Testis (tissue), 3 donors: ENCODE results near the gene GUCY2D. TPM values are rescaled to one million over a fixed set of nuclear protein-coding genes. Genes with fewer than 3 reads are reported as not detected.

ENCODE experiments used
- DNase-seq: peaks from one replicate; pipeline ENCODE4 v3.0.0-alpha.2; 2019
- H3K27ac ChIP-seq, 2 donors: fragments of 200-600 bp; sonication (generic); one replicate each; pipeline ENCODE4 v1.5.1; 2019
- H3K27me3 ChIP-seq: fragments of 200-600 bp; sonication (generic); one replicate; pipeline ENCODE4 v1.5.1; 2019
- H3K36me3 ChIP-seq: fragments of 200-600 bp; sonication (generic); one replicate; pipeline ENCODE4 v1.5.1; 2017; ENCODE audit warnings: low read depth; ENCODE audit errors: missing control alignments
- H3K4me1 ChIP-seq: fragments of 200-600 bp; sonication (generic); one replicate; pipeline ENCODE4 v1.5.1; 2019
- H3K4me3 ChIP-seq, 2 donors: fragments of 200-600 bp; sonication (generic); one replicate each; pipeline ENCODE4 v1.5.1; 2017 to 2019
- H3K9me3 ChIP-seq: fragments of 200-600 bp; sonication (generic); one replicate; pipeline ENCODE4 v1.5.1; 2017
- POLR2A ChIP-seq: fragments of 450-650 bp; IDR thresholded peaks from one replicate; pipeline ENCODE4 v1.6.1; 2017; ENCODE audit warnings: antibody characterized with exemption, mild to moderate bottlenecking, moderate library complexity
- WGBS, 2 donors: methylation state at CpG; one replicate each; pipeline ENCODE4 v1.1.5; 2018; 5-methylcytosine and 5-hydroxymethylcytosine counted together
- intact Hi-C: fragments of 100-400 bp; cut with DNase I; formaldehyde crosslinking; loops from one replicate; pipeline ENCODE4 v1.15.1; 2023; ENCODE audit warnings: low total_unique reads
- polyA plus RNA-seq: library from polyadenylated mRNA; stranded (reverse); fragments of 350-450 nt; fragmentation: Illumina TruSeq; extraction: RNeasy Lipid Tissue Mini Kit (QIAGEN cat#74804); gene quantifications from one replicate; pipeline ENCODE4 v1.2.3, GENCODE V29; 2014; ENCODE audit warnings: low read depth, low replicate concordance; ENCODE audit not compliant: insufficient read depth
- total RNA-seq, 2 donors: library from RNA; depleted of rRNA; stranded (reverse); fragments of >200 nt; gene quantifications; one replicate each; pipeline ENCODE4 v1.2.3, GENCODE V29; 2016
- TF ChIP-seq, protein P1 (sequence below), 3 experiments: fragments of 450-650 bp in 2 of 3; fragments of 200-600 bp in 1 of 3; sonication (generic) in 1 of 3; IDR thresholded peaks; one replicate each; pipeline ENCODE4 v1.5.1; 2016 to 2019; ENCODE audit warnings: antibody characterized with exemption in 3 of 3, mild to moderate bottlenecking in 2 of 3, moderate library complexity in 1 of 3

The GUCY2D gene
- total and polyA plus RNA-seq, 3 donors from 2014 or later: 1.3 to 2.4 (median 1.7) TPM

DNA sequence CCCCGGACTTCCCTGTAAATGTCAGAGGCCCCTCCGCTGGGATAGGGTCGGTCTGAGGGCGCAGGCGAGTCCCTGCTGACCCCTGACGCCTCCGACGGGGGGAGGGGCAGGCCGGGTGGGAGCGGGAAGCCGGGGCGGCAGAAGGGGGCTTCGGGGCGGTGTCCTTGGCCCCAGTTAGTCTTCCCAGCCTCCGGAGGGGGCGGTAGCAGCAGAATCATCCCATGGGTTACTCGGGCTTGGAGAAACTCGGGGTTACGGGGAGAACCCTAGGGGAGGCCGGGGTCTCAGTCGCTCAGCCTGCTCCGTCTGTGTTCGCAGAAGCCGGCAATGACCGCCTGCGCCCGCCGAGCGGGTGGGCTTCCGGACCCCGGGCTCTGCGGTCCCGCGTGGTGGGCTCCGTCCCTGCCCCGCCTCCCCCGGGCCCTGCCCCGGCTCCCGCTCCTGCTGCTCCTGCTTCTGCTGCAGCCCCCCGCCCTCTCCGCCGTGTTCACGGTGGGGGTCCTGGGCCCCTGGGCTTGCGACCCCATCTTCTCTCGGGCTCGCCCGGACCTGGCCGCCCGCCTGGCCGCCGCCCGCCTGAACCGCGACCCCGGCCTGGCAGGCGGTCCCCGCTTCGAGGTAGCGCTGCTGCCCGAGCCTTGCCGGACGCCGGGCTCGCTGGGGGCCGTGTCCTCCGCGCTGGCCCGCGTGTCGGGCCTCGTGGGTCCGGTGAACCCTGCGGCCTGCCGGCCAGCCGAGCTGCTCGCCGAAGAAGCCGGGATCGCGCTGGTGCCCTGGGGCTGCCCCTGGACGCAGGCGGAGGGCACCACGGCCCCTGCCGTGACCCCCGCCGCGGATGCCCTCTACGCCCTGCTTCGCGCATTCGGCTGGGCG is 542 bp downstream of the GUCY2D start:
- intact Hi-C loops: no loop called here
- no peak overlapping the region for H3K27ac ChIP-seq
- H3K9me3 ChIP-seq: no peaks in the 10 kb centered on the region
- peaks cover 4% of the 10 kb centered on the region for H3K4me1 ChIP-seq
- WGBS, 2 donors: 1% methylated on average over 23 to 34 of the region's 92 CpGs
- peak overlapping the region; percentile 12 to 34 for H3K4me3 ChIP-seq
- TF ChIP-seq, protein P1, sequence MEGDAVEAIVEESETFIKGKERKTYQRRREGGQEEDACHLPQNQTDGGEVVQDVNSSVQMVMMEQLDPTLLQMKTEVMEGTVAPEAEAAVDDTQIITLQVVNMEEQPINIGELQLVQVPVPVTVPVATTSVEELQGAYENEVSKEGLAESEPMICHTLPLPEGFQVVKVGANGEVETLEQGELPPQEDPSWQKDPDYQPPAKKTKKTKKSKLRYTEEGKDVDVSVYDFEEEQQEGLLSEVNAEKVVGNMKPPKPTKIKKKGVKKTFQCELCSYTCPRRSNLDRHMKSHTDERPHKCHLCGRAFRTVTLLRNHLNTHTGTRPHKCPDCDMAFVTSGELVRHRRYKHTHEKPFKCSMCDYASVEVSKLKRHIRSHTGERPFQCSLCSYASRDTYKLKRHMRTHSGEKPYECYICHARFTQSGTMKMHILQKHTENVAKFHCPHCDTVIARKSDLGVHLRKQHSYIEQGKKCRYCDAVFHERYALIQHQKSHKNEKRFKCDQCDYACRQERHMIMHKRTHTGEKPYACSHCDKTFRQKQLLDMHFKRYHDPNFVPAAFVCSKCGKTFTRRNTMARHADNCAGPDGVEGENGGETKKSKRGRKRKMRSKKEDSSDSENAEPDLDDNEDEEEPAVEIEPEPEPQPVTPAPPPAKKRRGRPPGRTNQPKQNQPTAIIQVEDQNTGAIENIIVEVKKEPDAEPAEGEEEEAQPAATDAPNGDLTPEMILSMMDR (IDR thresholded peaks at IDR 0.05): no peak
- TF ChIP-seq POLR2A: no peak
- no peak for DNase-seq
- no peaks in the 10 kb centered on the region for H3K27me3 ChIP-seq
- no peaks in the 10 kb centered on the region for H3K36me3 ChIP-seq

DNA sequence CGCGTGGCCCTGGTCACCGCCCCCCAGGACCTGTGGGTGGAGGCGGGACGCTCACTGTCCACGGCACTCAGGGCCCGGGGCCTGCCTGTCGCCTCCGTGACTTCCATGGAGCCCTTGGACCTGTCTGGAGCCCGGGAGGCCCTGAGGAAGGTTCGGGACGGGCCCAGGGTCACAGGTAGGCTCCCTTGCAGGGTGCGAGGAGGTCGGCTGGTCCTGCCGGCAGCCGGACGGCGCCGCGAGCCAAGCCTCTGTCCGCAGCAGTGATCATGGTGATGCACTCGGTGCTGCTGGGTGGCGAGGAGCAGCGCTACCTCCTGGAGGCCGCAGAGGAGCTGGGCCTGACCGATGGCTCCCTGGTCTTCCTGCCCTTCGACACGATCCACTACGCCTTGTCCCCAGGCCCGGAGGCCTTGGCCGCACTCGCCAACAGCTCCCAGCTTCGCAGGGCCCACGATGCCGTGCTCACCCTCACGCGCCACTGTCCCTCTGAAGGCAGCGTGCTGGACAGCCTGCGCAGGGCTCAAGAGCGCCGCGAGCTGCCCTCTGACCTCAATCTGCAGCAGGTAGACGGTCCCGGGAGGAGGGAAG is 1.3 kb downstream of the GUCY2D start:
- Histone ChIP-seq H3K4me1 (peaks cover 4% of the 10 kb centered on the region), H3K9me3 (no peaks in the 10 kb centered on the region), H3K36me3 (no peaks in the 10 kb centered on the region), H3K27me3 (no peaks in the 10 kb centered on the region), H3K4me3 (peak overlapping the region; percentile 12 to 34), H3K27ac (no peak overlapping the region)
- no peak for DNase-seq
- intact Hi-C loops: no loop called here
- TF ChIP-seq, protein P1 (IDR thresholded peaks at IDR 0.05): no peak
- TF ChIP-seq POLR2A: no peak
- 32 to 40% methylated on average over 5 to 39 of the region's 44 CpGs for WGBS, 2 donors

DNA sequence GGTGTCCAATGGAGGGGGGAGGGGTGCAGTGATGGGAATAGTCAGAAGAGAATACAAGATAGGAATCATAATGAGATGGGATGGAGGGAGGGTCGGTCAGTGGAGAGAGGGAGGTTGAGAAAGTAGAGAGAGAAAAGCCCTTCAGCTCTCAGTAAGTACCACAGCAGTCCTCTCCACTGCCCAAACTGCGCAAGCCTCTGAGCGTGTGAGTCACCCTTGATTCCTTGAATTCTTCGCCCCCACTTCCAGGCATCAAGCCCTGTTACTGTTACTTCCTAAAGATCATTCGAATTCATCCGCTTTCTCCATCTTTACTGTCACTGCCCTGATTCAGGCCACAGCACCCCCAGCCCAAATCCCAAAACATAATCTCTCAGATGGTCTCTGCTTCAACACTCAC is 2.5 kb downstream of the GUCY2D start:
- DNase-seq: no peak
- peaks cover 4% of the 10 kb centered on the region for H3K4me1 ChIP-seq
- no peaks in the 10 kb centered on the region for H3K36me3 ChIP-seq
- H3K4me3 ChIP-seq: no peak overlapping the region
- TF ChIP-seq, protein P1 (IDR thresholded peaks at IDR 0.05): no peak
- no peak for TF ChIP-seq POLR2A
- H3K27me3 ChIP-seq: no peaks in the 10 kb centered on the region
- WGBS, 2 donors: 85 to 92% methylated on average over 6 of the region's 6 CpGs
- intact Hi-C loops: no loop called here
- H3K27ac ChIP-seq: no peak overlapping the region
- no peaks in the 10 kb centered on the region for H3K9me3 ChIP-seq

DNA sequence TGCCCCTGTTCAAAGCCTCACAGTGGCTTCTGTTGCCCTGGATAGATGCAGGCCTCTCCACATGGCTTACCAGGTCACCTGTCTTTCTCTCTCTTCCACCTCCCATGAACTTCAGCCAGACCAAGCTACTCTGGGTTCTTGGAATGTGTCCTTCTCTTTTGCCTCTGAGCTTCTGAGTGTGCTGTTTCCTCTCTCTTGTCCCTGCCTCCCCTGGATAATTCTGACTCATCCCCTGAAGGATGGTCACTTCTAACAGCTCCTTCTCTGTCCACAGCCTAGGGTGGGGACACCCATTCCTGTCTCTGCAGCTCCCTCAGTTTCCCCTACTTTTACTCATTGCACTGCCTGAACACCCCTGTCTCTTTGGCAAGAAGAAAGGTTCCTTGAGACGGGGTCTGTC is 2.9 kb downstream of the GUCY2D start:
- Histone ChIP-seq H3K27ac (no peak overlapping the region), H3K36me3 (no peaks in the 10 kb centered on the region), H3K4me3 (no peak overlapping the region), H3K9me3 (no peaks in the 10 kb centered on the region), H3K4me1 (peaks cover 4% of the 10 kb centered on the region), H3K27me3 (no peaks in the 10 kb centered on the region)
- WGBS, 2 donors: 50 to 88% methylated on average over 1 of the region's 1 CpG
- TF ChIP-seq POLR2A: no peak
- TF ChIP-seq, protein P1 (IDR thresholded peaks at IDR 0.05): no peak
- DNase-seq: no peak
- intact Hi-C loops: no loop called here
